Measurements from ENCODE around the gene STON2. TPM values are rescaled to one million over a fixed set of nuclear protein-coding genes. Genes with fewer than 3 reads are reported as not detected.

Gene STON2
- total and polyA plus RNA-seq, 4 donors, result 1.9 to 30.0 (median 7.3) TPM

- no peak overlapping the region for H3K9ac ChIP-seq (ENCODE audit: low read depth in 1 of 2, low read length in 2 of 2)
- no peak for DNase-seq (ENCODE audit: low spot score)
- 98% methylated on average over 2 of the region's 2 CpGs for WGBS
- no peak for TF ChIP-seq FOXA1 (IDR thresholded peaks at IDR 0.05)
- no peak for TF ChIP-seq ATF3 (IDR thresholded peaks at IDR 0.05)
- no peak for TF ChIP-seq CTCF (IDR thresholded peaks at IDR 0.05; ENCODE audit: low read depth, low read length, missing input control)
- no peak for TF ChIP-seq YY1 (IDR thresholded peaks at IDR 0.05)
- no peak for TF ChIP-seq NR2F2 (IDR thresholded peaks at IDR 0.05)
- no peak for TF ChIP-seq REST (IDR thresholded peaks at IDR 0.05)
- TF ChIP-seq ZBTB33 (IDR thresholded peaks at IDR 0.05), result no peak
- no peak overlapping the region for H3K27ac ChIP-seq (ENCODE audit: low read depth in 1 of 2, low read length in 2 of 2)
- H3K9me3 ChIP-seq (ENCODE audit: control insufficient read depth in 4 of 4, low read length in 3 of 4), result no peaks in the 10 kb centered on the region
- H3K4me1 ChIP-seq (ENCODE audit: control insufficient read depth in 4 of 4, insufficient read depth in 4 of 4, low read length in 3 of 4), result peaks cover 0 to 6% (median 2%) of the 10 kb centered on the region in 4 donors
- no peaks in the 10 kb centered on the region for H3K27me3 ChIP-seq (ENCODE audit: control insufficient read depth in 4 of 4, insufficient read depth in 4 of 4, low read length in 3 of 4)
- H3K4me3 ChIP-seq (ENCODE audit: low read depth in 1 of 3, low read length in 3 of 3), result no peak overlapping the region
- no peaks in the 10 kb centered on the region for H3K36me3 ChIP-seq (ENCODE audit: control insufficient read depth in 4 of 4, insufficient read depth in 3 of 4, low read depth in 1 of 4, low read length in 3 of 4)
These were observed 1.4 kb upstream of the STON2 start for GRCh38 chr14:81401420-81402122.

GRCh38 chr14:81400852-81401251 is 728 bp upstream of the STON2 start:
- DNase-seq (ENCODE audit: low spot score), result no peak
- no peak overlapping the region for H3K9ac ChIP-seq (ENCODE audit: low read depth in 1 of 2, low read length in 2 of 2)
- WGBS, result 67% methylated on average over 8 of the region's 8 CpGs
- TF ChIP-seq CTCF (IDR thresholded peaks at IDR 0.05; ENCODE audit: low read depth, low read length, missing input control) (no peak), MAX (IDR thresholded peaks at IDR 0.05) (no peak), REST (IDR thresholded peaks at IDR 0.05) (no peak), TAF1 (conservative IDR thresholded peaks at IDR 0.05) (no peak), HNF4A (conservative IDR thresholded peaks at IDR 0.05) (no peak), ZBTB33 (IDR thresholded peaks at IDR 0.05) (no peak), HNF4G (IDR thresholded peaks at IDR 0.05) (no peak), SP1 (IDR thresholded peaks at IDR 0.05) (no peak), EGR1 (IDR thresholded peaks at IDR 0.05; ENCODE audit: low read depth in 2 of 2) (no peak), FOXA2 (IDR thresholded peaks at IDR 0.05) (no peak)

More at GRCh38 chr14:81400852-81401251, 728 bp upstream of the STON2 start:
- Histone ChIP-seq H3K36me3 (ENCODE audit: control insufficient read depth in 4 of 4, insufficient read depth in 3 of 4, low read depth in 1 of 4, low read length in 3 of 4) (peaks cover 0 to 2% (median 0%) of the 10 kb centered on the region in 4 donors), H3K27ac (ENCODE audit: low read depth in 1 of 2, low read length in 2 of 2) (no peak overlapping the region), H3K4me1 (ENCODE audit: control insufficient read depth in 4 of 4, insufficient read depth in 4 of 4, low read length in 3 of 4) (peaks cover 0 to 6% (median 2%) of the 10 kb centered on the region in 4 donors), H3K27me3 (ENCODE audit: control insufficient read depth in 4 of 4, insufficient read depth in 4 of 4, low read length in 3 of 4) (no peaks in the 10 kb centered on the region), H3K4me3 (ENCODE audit: low read depth in 1 of 3, low read length in 3 of 3) (no peak overlapping the region), H3K9me3 (ENCODE audit: control insufficient read depth in 4 of 4, low read length in 3 of 4) (no peaks in the 10 kb centered on the region)
